ENCODE results near the gene RABL3.
"Not testable (repeated sequence)": the region's sequence is repeated elsewhere in the genome, so short reads cannot be mapped to it uniquely, and the experiment has no call there.

Gene RABL3

DNA sequence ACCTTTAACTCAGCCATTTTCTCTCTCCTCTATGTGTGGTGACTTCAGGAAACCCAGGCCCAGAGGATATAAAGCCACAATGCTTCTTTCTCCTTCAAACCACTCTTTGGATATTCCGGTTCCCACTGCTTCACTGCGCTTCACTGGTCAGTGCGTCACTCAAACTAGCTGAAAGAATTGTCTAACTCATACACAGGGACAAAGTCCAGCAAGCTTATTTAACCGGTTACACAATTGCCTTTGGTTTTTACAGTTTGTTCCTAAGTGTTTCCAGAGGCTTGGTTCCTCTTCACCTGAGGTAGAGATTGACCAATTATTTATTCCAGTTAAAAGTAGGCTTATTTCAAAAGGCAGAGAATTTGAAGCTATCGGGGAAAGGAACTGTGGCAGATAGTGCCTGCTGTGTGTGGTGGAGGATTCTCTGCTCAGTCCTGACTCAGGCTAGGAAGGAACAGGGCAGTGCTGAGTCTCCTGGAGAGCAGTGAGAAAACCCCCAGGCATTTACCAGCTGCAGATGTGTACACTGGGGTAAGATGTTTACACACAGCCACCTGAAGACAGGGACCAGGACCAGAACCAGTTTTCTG is 60.1 kb downstream of the RABL3 start, which contains the start of gene HGD:
TSS of gene HGD (minus strand) at position 145 of the 587 bp plus-strand sequence. CDS start at position 17, 128 bp downstream.
- no peak for DNase-seq

DNA sequence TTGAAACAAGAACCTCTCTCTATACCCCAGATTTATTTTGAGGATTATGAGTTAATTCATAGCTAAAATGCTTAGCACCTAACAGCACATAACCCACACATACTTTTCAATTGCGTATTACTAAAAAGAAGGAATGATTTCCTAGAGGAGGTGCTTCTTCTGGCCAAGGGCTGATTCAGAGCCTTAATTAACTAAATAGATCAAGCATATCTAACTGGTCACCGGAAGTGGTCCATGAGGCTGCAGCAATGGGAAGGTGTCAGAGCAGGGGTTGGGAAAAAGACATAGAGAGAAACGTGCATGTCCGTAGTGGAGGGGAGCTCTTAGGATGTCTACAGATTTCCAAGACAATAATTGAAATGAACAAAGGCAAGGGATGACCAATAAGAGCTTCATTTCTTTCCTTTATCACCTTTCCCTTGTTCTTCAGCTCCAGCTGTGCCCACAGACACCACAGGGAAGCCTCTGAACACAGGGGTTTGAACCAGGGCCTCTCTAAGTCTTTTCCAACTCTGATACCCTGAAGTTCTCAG is 60.7 kb downstream of the RABL3 start:
- DNase-seq = no peak

DNA sequence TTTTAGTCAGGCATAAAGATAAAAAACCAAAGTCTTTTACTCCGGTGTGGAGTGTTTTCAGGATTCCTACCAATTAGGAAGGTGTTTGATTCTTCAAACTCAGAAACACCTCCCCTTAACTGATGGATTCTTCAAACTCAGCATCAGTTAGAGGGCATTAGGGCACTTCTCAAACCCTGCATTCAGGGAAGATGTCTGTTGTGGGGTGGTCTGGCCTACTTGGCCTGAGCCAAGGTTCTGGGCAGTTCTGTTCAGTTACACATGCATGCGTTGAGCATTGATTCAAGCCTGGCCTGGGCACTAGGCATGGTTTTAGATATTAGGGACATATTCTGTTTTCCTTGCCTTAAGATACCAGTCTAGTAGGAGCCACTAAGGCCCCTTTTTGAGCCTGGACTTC is 61.3 kb downstream of the RABL3 start:
- no peak for DNase-seq

DNA sequence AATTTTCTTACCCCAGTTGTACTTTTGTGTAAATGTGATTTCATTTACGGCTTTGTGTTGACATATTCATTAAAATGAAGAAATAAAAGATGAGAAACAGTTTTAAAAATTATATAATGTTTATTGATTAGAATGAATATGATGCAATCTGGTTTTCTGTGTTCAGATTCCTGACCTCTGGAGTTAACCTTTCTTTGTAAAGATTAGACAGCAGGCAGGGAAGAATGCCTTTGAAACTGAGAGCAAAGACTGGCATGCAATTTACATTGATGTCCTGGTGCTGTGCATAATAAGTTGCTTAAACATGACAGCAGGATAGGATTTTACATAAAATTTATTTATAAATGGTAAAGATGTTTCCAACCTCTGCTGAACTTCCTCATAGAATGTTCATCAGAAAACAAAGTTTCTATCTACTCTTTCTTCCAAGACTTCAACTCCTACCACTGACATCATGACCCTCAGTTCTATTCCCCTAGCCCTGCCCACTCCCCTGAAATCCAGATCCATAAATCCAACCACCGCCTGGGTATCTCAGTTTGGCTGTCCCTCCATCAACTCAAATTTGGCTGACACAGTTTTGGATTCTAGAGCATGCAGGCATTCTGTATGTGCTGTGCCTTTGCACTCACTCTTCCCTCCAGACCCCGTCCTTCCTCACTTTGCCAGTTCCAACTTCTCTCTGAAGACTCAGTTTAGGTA is 62.0 kb downstream of the RABL3 start:
- DNase-seq = no peak

- no peak for DNase-seq
These were observed 63.3 kb downstream of the RABL3 start for GRCh38 chr3:120678984-120679383.

DNA sequence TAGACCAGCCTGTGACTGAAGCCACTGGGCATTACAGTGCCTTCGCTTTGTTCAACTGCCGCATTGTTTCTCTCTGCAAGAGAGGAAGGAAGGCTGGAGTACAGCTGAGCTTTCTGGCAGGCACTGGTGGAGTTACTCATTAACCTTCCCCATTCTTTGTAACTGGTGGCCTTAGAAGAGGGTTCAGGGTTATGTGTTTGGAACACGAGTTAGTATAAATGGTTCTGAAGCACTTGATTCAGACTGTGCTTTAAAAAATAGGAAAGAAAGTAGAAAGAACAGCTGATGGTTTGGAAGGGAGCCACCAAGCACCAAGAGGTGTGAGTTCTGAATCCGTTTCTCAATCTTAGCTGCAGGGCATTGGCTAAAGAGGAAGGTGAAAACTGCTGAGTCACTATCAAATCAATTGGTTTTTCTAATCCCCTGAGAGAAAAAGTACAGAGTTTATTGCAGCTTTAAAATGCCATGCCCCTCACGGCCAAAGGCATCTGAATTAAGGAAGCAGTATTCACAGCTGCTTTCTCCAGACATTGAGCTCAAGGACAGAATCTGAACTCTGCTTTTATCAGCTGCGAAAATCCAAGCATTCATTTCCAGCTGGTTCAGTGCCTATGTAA is 63.9 kb downstream of the RABL3 start:
- no peak for DNase-seq

- not testable (repeated sequence) for DNase-seq
These were observed 65.1 kb downstream of the RABL3 start for GRCh38 chr3:120677193-120677592.

DNA sequence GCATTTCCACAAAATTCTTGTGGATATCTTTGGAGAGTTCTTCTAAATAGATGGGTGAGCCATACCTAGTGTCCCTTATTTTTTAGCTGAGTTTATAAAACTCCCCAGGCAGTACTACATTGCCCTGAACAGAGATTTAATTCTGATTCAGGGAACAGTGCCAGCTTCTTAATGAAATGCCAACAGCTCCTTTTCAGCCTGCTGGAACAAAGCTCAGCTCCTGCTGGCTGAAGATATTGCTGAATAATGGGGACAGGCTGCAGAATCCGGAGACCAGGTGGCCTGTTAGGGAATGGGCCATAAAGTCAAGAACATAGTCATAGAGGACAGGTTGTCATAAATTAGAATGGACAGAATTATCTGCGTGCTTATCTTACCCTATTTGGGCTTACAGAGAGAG is 69.2 kb downstream of the RABL3 start:
- no peak for DNase-seq

GRCh38 chr3:120670576-120670975 is 71.7 kb downstream of the RABL3 start:
- DNase-seq = no peak

DNA sequence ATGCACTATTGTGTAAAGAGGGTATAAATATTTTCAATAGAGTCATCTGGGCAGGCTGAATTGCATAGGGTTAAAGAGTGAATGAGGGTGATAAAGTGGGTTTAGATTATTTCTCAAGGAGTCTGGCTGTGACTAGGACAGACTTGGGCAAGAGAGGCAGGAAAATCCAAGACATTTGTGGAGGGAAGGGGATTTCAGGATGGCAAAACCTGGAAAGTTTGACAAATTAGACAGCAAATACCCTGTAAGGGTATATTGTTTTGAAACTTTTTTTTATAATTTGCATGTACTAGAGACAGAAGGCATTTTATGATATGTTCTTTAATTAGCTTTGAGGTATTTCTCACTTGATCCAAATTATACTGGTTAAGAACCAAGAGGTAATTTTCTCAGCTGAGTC is 77.4 kb downstream of the RABL3 start:
- no peak for DNase-seq

DNA sequence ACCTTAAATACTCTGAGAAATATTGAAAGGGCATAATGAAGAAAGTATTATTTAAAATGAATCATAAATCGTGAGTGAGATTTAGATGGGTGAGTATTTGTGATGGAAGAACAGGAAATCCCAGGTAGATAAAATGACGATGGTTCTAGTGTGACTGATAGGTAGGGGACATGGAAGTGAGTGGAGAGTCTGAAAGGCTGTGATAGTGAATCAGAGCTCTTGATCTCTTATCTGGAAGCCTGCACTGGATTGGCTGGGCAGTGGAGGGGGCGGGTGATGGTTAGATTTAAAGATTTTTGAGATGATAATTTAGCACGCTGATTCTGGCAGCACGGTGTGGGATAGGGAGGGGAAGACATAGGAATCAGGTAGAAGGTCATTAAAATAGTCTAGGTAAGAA is 80.4 kb downstream of the RABL3 start:
- DNase-seq = no peak

- DNase-seq = peak; percentile 9
These were observed 81.0 kb downstream of the RABL3 start for GRCh38 chr3:120661106-120661905.

DNA sequence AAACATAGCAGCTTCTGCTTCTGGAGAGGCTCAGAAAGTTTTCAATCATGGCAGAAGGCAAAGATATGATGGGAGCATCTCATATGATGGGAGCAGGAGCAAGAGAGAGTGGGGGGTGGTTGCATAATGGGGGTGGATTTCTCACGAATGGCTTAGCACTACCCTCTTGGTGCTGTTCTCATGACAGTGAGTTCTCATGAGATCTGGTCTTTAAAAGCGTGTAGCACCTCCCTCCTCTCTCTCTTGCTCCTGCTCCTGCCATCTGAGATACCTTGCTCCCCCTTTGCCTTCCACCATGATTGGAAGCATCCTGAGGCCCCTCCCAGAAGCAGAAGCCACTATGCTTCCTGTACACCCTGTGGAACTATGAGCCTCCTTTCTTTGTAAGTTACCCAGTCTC is 82.5 kb downstream of the RABL3 start:
- DNase-seq = no peak

- no peak for DNase-seq
These were observed 83.0 kb downstream of the RABL3 start for GRCh38 chr3:120659285-120659684.

GRCh38 chr3:120652896-120653545 is 89.3 kb downstream of the RABL3 start:
- no peak for DNase-seq

- no peak for DNase-seq
These were observed 90.0 kb downstream of the RABL3 start for GRCh38 chr3:120652281-120652680.

- no peak for DNase-seq
These were observed 92.0 kb downstream of the RABL3 start for GRCh38 chr3:120650311-120650710.

- no peak for DNase-seq
These were observed 92.5 kb downstream of the RABL3 start for GRCh38 chr3:120649830-120650233.

- no peak for DNase-seq
These were observed 94.0 kb downstream of the RABL3 start for GRCh38 chr3:120648290-120648689.

GRCh38 chr3:120646771-120647432 is 95.4 kb downstream of the RABL3 start:
- DNase-seq = no peak

- DNase-seq = no peak
These were observed 97.1 kb downstream of the RABL3 start for GRCh38 chr3:120645083-120645845.

Data from NCI-H2029 treated with DMSO at 0.1 percent for 48 hours (cell line).